Erythroblast (primary cell): ENCODE data around the gene SMARCD3.

Experiments
- GATA1 ChIP-seq: IDR thresholded peaks from 2 replicates; pipeline ENCODE4 v1.6.1; 2011; ENCODE audit warnings: low read depth, mild to moderate bottlenecking, control low read depth, low read length, moderate library complexity
- POLR2A ChIP-seq: IDR thresholded peaks from 2 replicates; pipeline ENCODE4 v1.6.1; 2011; ENCODE audit warnings: mild to moderate bottlenecking, low read length

GRCh38 chr7:151280388-151281019 lies 32.0 kb upstream of the SMARCD3 start:
- no peak for TF ChIP-seq POLR2A
- no peak for TF ChIP-seq GATA1
